ENCODE measurements around the gene XRRA1.
"Not testable (repeated sequence)": the region's sequence is repeated elsewhere in the genome, so short reads cannot be mapped to it uniquely, and the experiment has no call there.

Gene XRRA1

DNA sequence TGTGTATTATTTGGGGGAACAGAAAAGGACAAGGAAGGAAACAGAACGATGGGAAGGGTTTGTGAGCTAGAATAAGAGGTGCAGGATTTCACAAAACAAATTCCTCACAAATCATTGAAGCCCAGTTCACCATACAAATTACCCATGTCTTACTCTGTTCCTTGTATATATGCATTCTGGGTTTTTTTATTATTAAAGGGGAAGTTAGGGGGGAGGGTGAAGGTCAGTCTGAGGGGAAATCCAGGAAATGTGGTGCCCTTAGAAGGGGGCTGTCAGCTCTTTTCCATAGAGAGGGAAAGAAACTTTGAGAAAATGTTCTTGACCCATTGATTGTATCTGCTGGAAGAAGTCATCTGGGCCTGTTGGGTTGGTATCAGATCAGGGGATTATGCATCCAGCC is 109.4 kb downstream of the XRRA1 start:
- no peak for DNase-seq (ENCODE audit: extremely low read depth in 1 of 2, low read depth in 1 of 2)

DNA sequence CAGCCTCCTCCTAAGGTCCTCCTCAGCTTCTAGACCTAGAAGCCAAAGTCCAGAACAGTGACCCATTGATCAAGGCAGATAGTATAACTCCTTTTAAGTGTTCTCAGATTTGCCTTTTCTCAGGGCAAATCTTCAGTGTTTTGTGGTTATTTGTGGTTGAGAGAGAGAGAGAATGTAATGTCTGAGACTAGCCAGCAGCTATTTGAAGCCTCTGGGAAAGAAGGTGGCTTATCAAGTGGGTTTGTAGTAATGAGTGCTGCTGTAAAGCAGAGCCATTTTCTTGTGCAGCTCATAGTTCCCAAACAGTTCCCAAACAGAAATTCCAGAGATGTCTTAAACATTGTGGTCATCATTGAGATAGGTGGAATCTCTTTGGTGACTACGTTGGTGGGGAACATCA is 110.7 kb downstream of the XRRA1 start:
- DNase-seq (ENCODE audit: extremely low read depth in 1 of 2, low read depth in 1 of 2), result no peak

- DNase-seq (ENCODE audit: extremely low read depth in 1 of 2, low read depth in 1 of 2), result no peak
These were observed 111.7 kb downstream of the XRRA1 start for GRCh38 chr11:74837191-74837590.

- DNase-seq (ENCODE audit: extremely low read depth in 1 of 2, low read depth in 1 of 2), result no peak
These were observed 122.0 kb downstream of the XRRA1 start for GRCh38 chr11:74826901-74827300.

- DNase-seq (ENCODE audit: extremely low read depth in 1 of 2, low read depth in 1 of 2), result not testable (repeated sequence)
These were observed 123.3 kb downstream of the XRRA1 start for GRCh38 chr11:74825596-74825995.

- no peak for DNase-seq (ENCODE audit: extremely low read depth in 1 of 2, low read depth in 1 of 2)
These were observed 124.5 kb downstream of the XRRA1 start for GRCh38 chr11:74824285-74824982.

- DNase-seq (ENCODE audit: extremely low read depth in 1 of 2, low read depth in 1 of 2), result no peak
These were observed 126.7 kb downstream of the XRRA1 start for GRCh38 chr11:74822170-74822569.

DNA sequence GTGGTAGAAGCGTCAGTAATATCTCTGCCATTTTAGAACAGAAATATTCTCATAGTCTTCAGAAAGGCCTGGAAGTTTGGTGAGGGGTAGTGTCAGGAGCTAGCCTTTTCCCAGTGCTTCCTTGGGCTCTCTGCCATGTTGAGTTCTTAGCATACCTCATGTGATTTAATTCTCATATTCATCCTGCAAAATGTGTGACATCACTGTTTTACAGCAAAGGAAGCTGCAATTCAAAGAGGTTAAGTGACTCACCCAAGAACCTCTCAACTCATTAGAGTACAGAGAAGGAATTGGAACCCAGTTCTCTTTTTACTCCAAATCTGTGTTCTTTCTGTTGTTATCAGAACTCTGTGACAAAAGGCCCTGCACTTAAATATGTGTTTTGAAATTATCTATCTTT is 128.1 kb downstream of the XRRA1 start:
- DNase-seq (ENCODE audit: extremely low read depth in 1 of 2, low read depth in 1 of 2), result no peak

GRCh38 chr11:74819400-74819799 is 129.5 kb downstream of the XRRA1 start:
- DNase-seq (ENCODE audit: extremely low read depth in 1 of 2, low read depth in 1 of 2), result no peak

DNA sequence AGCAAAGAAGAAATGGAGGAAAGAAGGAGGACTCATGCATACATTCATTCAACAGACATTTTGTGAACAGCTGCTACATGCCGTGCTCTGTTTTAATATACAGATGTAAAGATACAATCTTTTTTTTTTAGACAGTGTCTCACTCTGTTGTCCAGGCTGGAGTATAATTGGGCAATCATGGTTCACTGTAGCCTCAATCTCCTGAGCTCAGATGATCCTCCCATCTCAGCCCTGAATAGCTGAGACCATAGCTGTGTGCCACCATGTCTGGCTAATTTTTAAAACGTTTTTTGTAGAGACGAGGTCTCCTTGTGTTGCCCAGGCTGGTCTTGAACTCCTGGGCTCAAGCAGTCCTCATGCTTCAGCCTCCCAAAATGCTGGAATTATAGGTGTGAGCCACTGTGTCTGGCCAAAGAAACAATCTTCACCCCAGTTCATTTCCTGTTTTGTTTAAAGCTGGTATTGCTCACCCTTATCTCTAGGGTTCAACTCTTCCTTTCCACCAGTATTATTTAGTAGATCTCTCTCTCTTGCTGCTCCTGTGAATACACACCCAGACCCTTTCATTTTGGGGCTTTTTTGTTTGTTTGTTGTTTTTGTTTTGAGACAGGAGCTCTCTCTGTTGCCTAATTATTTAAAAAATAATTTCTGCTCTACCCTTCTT is 130.5 kb downstream of the XRRA1 start:
- DNase-seq (ENCODE audit: extremely low read depth in 1 of 2, low read depth in 1 of 2), result no peak

GRCh38 chr11:74816664-74817063 is 132.2 kb downstream of the XRRA1 start:
- DNase-seq (ENCODE audit: extremely low read depth in 1 of 2, low read depth in 1 of 2), result no peak

- no peak for DNase-seq (ENCODE audit: extremely low read depth in 1 of 2, low read depth in 1 of 2)
These were observed 132.9 kb downstream of the XRRA1 start for GRCh38 chr11:74815966-74816365.

- no peak for DNase-seq (ENCODE audit: extremely low read depth in 1 of 2, low read depth in 1 of 2)
These were observed 139.1 kb downstream of the XRRA1 start for GRCh38 chr11:74809801-74810200.

DNA sequence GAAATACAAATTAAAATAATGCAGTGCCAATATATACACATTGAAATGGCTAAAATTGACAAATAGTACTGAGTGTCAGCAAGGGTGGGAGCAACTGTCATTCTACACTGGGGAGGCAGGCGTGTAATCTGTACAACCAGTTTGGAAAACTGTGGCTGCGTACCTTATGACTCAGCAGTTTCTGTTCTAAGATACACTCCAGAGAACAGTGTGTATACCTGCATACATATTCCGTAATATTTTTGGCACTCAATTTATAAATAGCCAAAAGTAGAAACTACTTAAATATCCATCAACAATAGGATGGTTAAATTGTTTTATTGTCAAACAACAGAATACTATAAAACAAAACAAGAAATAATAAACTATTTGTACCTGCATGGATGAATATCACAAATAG is 142.6 kb downstream of the XRRA1 start:
- DNase-seq (ENCODE audit: extremely low read depth in 1 of 2, low read depth in 1 of 2), result no peak

DNA sequence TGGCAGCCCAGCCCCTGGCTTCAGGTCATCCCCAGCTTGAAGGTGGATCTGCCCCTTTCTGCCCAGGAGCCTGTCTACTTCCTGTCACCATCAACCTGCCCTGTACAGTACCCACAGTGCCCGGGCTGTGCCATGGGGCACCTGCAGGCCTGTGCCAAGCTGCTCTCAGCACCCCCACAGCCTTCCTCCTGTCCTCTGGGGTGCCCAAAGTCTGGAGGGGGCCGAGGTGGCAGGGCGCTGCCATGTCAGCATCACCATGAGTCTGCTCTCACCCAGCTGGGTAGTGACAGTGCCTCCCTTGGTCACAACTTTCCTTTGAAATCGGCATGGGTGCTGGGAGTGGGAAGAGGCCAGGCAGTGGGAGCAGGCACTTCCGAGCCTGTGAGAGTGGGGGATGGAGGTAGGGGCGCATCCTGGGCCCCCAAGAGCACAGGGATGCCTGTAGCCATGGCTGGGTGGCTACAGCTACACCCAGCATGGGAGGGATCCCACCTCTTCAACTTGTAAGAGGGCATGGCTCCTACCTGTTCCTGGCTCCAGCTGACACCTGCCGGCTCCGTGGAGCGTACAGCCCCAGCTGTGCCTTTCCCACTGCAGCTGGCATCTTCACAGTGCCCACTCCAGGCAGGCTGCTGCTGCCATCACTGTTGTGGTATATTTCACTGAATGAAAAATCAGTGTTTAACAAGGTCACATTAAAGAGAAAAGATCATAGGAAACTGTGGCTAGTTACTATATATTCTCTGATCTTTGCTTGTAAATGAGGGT is 157.4 kb downstream of the XRRA1 start:
- no peak for DNase-seq (ENCODE audit: extremely low read depth in 1 of 2, low read depth in 1 of 2)
